Suppressor macrophage treated with lipopolysaccharide for 4 hours (primary cell): Measurements from ENCODE around the gene CUX1.

Experiments
- DNase-seq: peaks from one replicate; pipeline ENCODE4 v3.0.0-alpha.2; 2020

Gene CUX1

GRCh38 chr7:101940830-101941229 is 123.4 kb downstream of the CUX1 start:
- DNase-seq = no peak

DNA sequence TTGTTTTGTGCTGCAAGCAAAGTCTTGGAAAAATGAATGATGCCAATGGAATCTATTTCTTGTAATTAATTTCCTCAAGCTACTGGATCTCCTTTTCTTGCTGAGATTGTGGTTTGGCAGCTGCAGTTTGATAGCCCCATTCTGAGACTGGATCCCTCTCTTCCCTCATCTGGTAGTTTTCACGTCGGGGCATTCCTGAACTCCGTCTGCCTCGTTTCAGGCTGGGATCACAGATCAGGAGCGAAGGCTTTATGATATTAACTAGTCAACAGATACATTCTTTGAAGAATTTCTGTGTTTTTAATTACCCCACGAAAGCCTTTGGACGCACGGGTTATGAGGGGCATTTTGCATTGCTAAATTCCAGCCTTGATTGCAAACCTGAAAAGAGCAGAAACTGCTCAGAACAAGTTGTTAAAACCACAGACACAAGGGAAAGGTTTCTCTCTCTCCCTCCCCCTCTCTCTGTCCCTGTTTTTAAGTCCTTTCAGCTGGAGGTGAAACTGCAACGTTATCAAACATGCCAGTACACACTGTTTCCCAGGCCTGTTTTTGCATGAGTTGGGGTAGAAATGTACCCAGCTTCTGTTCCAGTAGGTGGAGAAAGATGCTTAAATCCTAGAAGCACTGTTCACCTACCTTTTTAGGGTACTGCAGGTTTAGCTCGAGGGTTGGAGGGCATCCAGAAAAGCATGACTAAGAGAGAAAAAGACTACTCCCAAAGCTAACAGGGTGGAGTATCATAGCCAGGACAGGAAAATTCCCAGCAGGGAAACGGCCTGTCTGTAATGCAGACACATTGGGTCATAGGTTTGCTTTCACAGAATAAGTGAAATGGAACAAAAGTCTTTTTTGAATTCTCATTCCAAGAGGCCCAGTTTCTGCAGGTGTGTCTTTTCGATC is 124.3 kb downstream of the CUX1 start:
- DNase-seq = no peak

DNA sequence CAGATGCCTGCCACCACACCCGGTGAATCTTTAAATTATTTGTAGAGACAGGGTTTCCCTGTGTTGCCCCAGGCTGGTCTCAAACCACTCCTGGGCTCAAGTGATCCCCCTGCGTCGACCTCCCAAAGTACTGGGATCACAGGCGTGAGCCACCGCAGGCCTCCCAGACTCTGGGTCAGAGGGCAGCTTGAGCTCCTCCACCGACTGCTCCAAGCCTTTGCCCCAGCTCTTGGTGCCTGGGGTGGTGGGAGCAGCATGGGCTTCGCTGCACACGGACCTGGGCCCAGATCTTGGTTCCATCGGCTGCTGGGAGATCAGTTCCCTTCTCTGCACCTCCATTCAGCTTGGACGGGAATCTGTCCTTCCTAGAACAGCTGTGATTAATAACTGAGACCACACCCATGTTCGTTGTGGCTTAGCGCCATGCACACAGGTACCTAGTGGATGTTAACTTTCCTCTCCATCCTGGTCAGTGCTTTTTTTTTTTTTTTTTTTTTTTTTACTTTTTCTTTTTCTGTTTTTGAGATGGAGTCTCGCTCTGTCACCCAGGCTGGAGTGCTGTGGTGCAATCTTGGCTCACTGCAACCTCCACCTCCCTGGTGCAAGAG is 125.3 kb downstream of the CUX1 start:
- DNase-seq = no peak

DNA sequence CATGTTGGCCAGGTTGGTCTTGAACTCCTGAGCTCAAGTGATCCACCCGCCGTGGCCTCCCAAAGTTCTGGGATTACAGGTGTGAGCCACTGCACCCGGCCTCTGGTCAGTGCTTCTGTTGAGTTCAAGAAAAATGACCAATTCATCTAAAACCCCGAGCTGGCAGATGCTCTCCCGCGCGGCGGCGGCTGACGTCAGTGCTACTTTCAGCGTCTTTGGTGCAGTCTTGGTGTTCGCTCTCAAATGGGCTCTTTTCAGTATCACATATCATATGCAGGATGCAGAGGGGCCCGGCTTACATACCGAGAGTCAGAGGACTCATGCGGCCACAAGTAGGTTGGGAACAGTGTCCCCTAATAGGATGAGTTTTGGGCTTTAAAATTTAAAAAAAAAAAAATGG is 125.9 kb downstream of the CUX1 start:
- no peak for DNase-seq

- DNase-seq = peak; percentile 26
Observed at GRCh38 chr7:101943889-101944600, 126.6 kb downstream of the CUX1 start.

GRCh38 chr7:101944611-101945010 is 127.2 kb downstream of the CUX1 start:
- no peak for DNase-seq

DNA sequence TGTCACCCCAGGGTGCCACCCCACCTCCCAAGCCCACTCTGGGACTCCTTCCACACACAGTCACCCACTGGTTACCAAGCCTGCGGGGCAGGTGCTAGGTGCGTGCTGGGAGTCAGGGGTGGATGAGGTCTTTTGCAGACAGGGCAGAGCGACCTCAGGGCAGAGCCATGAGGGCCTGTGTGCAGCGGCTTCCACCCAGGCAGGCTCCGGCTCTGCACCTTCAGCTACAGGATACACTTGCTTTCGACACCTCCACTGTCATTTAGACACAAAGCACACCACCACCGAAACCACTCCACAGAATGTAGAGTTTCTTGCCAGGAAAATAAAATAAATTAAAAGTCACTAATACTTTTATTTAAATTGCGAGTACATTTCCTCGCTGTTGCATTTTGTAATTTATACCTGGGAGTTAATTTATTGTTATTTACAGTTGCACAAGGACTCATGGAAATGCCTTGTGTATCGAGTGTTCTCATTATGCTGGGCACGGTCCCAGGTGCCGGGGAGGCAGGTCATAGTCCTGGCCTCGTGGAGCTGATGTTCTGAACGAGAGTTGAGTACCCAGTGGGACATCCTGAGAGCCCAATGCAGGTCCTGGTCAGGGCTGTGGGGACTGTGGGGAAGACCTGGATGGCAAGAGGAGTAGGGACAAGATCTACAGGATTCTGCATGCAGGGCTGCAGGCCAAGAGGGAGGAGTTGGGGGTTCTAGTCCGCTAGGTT is 127.8 kb downstream of the CUX1 start:
- no peak for DNase-seq

- DNase-seq = no peak
Observed at GRCh38 chr7:101947899-101948298, 130.5 kb downstream of the CUX1 start.

DNA sequence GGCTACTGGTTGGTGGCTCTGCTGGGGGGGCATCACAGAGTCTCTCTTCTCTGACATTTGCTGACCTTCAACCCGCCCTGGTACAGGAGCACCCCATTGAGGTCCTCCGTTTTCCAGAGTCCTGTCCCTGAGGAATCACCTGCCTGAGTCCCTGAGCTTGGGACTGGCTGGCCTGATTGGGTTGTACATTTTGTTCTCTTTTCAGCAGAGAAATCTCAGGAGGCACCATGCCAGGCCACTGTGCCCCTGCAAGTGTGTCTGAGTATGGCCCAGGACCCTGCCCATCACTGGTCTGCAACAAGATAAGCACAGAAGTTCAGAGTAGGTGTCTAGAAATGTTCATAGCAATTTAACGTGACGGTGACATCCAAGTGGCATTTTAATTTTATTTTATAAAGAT is 131.2 kb downstream of the CUX1 start:
- DNase-seq = no peak

DNA sequence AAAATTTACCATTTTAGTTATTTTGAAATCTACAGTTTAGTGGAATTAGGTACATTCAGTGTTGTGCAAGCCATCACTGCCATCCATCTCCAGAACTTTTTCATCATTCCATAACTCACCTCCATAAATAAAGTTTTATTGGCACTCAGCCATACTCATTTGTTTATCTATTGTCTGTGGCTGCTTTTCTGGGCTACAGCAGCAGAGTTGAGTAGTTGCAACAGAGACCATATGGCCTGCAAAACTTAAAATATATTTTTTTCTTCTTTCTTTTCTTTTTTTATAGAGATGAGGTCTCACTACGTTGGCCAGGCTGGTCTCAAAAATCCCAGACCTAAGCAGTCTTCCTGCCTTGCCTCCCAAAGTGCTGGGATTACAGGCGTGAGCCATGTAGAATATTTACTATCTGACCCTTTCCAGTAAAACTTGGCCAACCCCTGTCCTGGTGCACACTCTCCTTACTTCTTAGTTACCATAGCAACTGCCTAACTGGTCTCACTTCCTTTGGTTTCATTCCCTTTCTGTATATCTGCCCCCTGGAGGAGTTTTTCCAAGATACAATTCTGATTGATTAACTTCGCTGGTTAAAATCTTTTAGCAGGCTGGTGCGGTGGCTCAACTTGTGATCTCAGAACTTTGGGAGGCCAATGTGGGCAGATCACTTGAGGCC is 133.2 kb downstream of the CUX1 start:
- peak; percentile 49 for DNase-seq

DNA sequence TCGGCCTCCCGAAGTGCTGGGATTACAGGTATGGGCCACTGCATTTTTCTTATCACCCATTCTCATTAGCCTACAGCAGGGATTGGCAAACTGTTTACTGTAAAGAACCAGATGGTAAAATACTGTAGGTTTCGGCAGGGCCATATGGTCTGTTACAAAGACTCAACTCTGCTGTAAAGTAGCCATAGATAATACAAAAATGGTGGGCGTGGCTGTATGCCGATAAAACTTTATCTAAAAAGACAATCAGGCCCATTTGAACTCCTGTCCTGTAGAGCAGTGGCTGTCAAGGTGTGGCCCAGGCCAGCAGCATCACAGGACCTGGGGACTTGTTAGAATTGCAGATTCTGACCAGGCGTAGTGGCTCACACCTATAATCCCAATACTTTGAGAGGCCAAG is 134.3 kb downstream of the CUX1 start:
- DNase-seq = no peak

DNA sequence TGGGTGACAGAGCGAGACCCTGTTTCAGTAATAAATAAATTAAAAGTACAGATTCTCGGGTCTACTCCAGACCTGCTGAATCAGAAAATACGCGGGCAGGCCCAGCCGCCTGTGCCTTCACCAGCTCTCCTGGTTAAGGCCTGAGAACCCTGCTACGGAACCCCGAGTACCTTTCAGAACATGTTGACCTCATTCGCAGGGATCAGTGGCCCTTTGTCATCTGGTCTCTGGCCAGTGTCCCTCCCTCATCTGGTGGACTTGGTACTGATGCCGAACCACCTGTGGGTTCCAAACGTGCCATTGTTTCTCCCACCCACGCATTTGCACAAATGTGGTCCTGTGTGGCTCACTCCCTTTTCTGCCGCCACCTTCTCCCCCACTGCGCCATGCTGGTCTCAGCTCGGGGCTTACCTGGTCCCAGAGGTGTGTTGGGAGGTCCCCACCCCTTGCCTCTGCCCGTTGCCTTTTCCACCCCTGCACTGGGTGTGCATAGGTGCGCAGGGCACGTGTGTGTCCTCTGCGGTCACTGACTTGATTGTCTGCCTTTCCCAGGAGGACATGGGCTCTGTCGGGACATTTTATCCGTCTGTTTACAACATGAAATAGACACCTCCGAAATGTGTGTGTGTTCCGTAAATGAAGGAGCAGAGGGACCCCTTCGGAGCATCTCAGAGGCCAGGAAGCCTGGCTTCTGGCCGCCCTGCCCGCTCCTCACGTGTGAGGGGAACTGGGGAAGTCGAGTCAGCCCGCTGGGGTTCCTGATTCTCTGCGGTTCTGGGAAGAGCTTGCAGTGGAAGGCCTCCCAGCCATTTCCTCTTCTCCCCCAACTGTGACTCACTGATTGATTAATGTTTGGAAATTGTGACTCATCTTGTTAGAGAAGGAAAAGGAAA is 135.2 kb downstream of the CUX1 start:
- DNase-seq = peak; percentile 93

DNA sequence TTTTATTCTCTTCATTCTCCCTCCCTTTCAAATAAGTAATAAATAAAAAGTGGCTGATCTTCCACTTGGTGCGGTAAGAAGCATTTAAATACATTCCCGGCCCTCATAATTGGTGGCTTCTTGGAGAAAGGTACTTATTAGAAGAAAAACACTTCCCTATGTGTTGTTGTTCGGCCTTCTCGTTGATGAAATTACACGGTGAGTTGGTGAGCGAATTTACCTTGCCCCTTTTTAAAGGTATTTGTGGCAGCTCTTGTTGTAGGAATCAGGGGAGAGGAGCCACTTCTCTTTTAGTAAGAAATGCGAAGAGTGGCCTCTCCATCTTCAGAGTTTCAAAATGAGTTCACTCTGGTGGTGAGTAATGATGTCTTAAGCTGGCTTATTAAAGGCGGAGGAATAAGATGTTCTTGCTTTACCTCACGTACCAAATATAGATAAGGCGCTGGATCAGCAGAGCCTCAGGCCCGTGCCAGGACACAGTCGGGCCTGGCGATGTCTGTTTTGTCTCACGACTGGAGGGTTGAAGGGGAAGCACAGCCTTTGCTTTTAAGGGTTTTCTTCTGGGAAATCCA is 135.9 kb downstream of the CUX1 start:
- DNase-seq = peak; percentile 96

GRCh38 chr7:101954499-101954898 is 137.1 kb downstream of the CUX1 start:
- DNase-seq = no peak

GRCh38 chr7:101956130-101956529 is 138.7 kb downstream of the CUX1 start:
- no peak for DNase-seq

- DNase-seq = no peak
Observed at GRCh38 chr7:101957744-101958525, 140.5 kb downstream of the CUX1 start.

GRCh38 chr7:101959342-101959741 is 141.9 kb downstream of the CUX1 start:
- no peak for DNase-seq

- no peak for DNase-seq
Observed at GRCh38 chr7:101959829-101960228, 142.4 kb downstream of the CUX1 start.

- DNase-seq = no peak
Observed at GRCh38 chr7:101960323-101960722, 142.9 kb downstream of the CUX1 start.

DNA sequence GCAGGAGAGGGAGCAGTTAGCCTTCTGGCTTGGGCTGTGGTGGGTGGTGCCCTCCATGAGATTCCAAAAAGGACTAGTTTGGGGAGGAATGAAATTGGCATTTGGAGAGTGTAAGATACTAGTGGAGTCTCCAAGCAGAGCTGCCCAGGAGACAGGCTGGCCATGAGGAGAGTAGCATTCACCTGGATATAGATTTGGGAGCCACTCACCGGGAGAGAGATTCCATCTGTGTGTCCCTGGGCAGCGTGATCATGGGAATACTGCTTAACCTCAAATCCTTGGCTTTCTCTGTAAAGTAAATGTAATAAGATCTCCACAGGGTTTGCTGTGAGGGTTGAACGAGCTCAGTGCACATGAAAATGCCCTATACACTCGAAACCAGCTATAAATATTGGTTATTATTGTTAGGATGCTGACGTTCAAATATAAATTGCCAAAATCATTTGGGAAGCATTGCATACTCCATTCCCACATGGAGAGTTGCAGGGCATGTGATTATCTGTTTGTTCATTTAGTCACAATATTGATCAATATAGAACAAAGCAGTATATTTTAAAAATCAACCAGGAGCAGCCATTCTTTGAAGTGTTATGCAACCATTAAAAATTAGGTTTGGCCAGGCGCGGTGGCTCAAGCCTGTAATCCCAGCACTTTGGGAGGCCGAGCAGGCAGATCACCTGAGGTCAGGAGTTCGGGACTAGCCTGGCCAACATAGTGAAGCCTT is 143.7 kb downstream of the CUX1 start:
- DNase-seq = no peak
